Gastrocnemius medialis (tissue), 4 donors: Measurements from ENCODE around the gene FTSJ3.

Experiments used
- CTCF ChIP-seq, 5 experiments: fragments of 450-650 bp in 3 of 5; fragments of 200-600 bp in 2 of 5; sonication (generic) in 2 of 5; IDR thresholded peaks in 4 of 5; conservative IDR thresholded peaks in 1 of 5; 1 replicate in 4 of 5; 2 replicates in 1 of 5; pipeline ENCODE4 v1.5.1; 2016 to 2019; ENCODE audit warnings: antibody characterized with exemption in 5 of 5, mild to moderate bottlenecking in 3 of 5, moderate library complexity in 3 of 5
- POLR2A ChIP-seq, 2 donors: fragments of 450-650 bp; IDR thresholded peaks; one replicate each; pipeline ENCODE4 v1.6.1; 2017; ENCODE audit warnings: antibody characterized with exemption in 2 of 2, mild to moderate bottlenecking in 2 of 2, moderate library complexity in 2 of 2

DNA sequence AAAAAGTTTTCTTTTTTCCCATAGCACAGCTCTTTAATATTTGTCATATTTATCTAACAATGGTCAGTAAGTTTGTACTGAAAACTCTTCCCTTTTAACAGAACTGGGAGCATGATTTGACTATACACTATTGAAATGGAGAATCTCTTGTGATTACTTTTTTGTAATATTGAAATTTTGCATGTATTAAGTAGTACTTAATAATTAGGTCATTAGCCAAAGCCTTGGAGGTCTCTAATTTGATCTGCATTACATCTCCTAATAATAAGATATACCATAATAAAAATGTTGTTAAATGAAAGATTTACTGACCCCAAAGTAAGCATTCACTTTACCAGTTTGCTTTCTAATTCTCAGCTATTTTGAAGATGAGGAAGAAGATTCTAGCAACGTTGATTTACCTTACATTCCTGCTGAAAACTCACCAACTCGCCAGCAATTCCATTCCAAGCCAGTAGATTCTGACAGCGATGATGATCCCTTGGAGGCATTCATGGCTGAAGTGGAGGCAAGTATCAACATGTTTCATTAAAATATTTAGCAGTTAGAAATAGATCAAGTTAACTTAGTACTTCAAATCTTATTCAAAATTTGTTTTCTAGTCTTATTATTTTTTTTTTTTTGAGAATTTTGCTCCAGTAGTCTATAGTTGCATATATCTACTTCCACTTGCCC is 35.3 kb downstream of the FTSJ3 start:
- no peak for TF ChIP-seq CTCF (IDR thresholded peaks at IDR 0.05 in 4 of 5, conservative IDR thresholded peaks at IDR 0.05 in 1 of 5)
- TF ChIP-seq POLR2A (IDR thresholded peaks at IDR 0.05) = no peak
